SK-N-SH (cell line): Measurements from ENCODE around the gene TAOK1. TPM values are rescaled to one million over a fixed set of nuclear protein-coding genes. Genes with fewer than 3 reads are reported as not detected.

Experiments used
- CTCF ChIA-PET: fragments of 300-600, 350-600 bp; formaldehyde crosslinking; extraction: SDS; loops from one replicate; lab custom pipeline; 2021; lab: Yijun Ruan, JAX
- POLR2A ChIA-PET: fragments of 350-600 bp; sonication (Branson Sonifier 250); formaldehyde crosslinking; extraction: SDS; loops from one replicate; lab custom pipeline; 2020; ENCODE audit warnings: antibody characterized with exemption, inconsistent platforms; lab: Yijun Ruan, JAX
- DNase-seq: peaks from one replicate; pipeline ENCODE4 v3.0.0; 2012
- H2AFZ ChIP-seq: fragments of 200-600 bp; sonication (generic); 2 replicates; pipeline ENCODE4 v1.8.1; 2016; ENCODE audit warnings: antibody characterized with exemption, mild to moderate bottlenecking, low read depth
- H3F3A ChIP-seq: fragments of 200-600 bp; sonication (generic); replicated peaks from 2 replicates; pipeline ENCODE3; 2016; ENCODE audit warnings: antibody characterized with exemption, mild to moderate bottlenecking; ENCODE audit not compliant: insufficient read depth
- H3K27ac ChIP-seq, 2 experiments: fragments of 200-500 bp in 1 of 2; fragments of 200-600 bp in 1 of 2; sonication (Bioruptor generic) in 1 of 2; sonication (generic), shearing (Covaris generic) in 1 of 2; 2 replicates each; pipeline versions ENCODE4 v1.5.1 to v1.6.1; 2014 to 2016; ENCODE audit warnings: low read depth in 2 of 2, inconsistent platforms in 1 of 2, low read length in 1 of 2, mild to moderate bottlenecking in 1 of 2, mixed read lengths in 1 of 2
- H3K27me3 ChIP-seq: fragments of 200-600 bp; sonication (generic), shearing (Covaris generic); 2 replicates; pipeline ENCODE4 v1.6.1; 2016; ENCODE audit warnings: mixed run types; ENCODE audit not compliant: insufficient read depth
- H3K36me3 ChIP-seq, 2 experiments: fragments of 200-500 bp in 1 of 2; fragments of 200-600 bp in 1 of 2; sonication (Bioruptor generic) in 1 of 2; sonication (generic) in 1 of 2; replicated peaks in 1 of 2; 2 replicates each; pipeline versions ENCODE3 to v1.5.1; 2014 to 2016; ENCODE audit warnings: low read length in 1 of 2, mild to moderate bottlenecking in 1 of 2; ENCODE audit not compliant: insufficient read depth in 2 of 2, control insufficient read depth in 1 of 2
- H3K4me1 ChIP-seq, 2 experiments: fragments of 200-500 bp in 1 of 2; fragments of 200-600 bp in 1 of 2; sonication (Bioruptor generic) in 1 of 2; sonication (generic), shearing (Covaris generic) in 1 of 2; 2 replicates each; pipeline versions ENCODE4 v1.5.1 to v1.6.1; 2014 to 2016; ENCODE audit warnings: low read depth in 1 of 2, low read length in 1 of 2, mixed run types in 1 of 2; ENCODE audit not compliant: insufficient read depth in 2 of 2, control insufficient read depth in 1 of 2
- H3K4me2 ChIP-seq: fragments of 200-600 bp; sonication (generic), shearing (Covaris generic); 2 replicates; pipeline ENCODE4 v1.6.1; 2017; ENCODE audit warnings: mixed run types
- H3K4me3 ChIP-seq, 2 experiments: fragments of 200-500 bp in 1 of 2; fragments of 200-600 bp in 1 of 2; sonication (Bioruptor generic) in 1 of 2; sonication (generic), shearing (Covaris generic) in 1 of 2; 2 replicates each; pipeline versions ENCODE4 v1.5.1 to v1.8.1; 2014 to 2016; ENCODE audit warnings: low read depth in 2 of 2, inconsistent platforms in 1 of 2, low read length in 1 of 2, mild to moderate bottlenecking in 1 of 2, mixed read lengths in 1 of 2, moderate library complexity in 1 of 2
- H3K79me2 ChIP-seq: fragments of 200-600 bp; sonication (generic); 2 replicates; pipeline ENCODE4 v1.8.1; 2017; ENCODE audit warnings: mild to moderate bottlenecking; ENCODE audit not compliant: insufficient read depth
- H3K9ac ChIP-seq: fragments of 200-600 bp; sonication (generic); 2 replicates; pipeline ENCODE4 v1.6.1; 2017; ENCODE audit warnings: mixed run types
- H3K9me2 ChIP-seq: fragments of 200-600 bp; sonication (generic); 2 replicates; pipeline ENCODE4 v1.6.1; 2017; ENCODE audit warnings: mixed run types
- H3K9me3 ChIP-seq: fragments of 200-600 bp; sonication (generic); 2 replicates; pipeline ENCODE4 v1.6.1; 2017; ENCODE audit warnings: mixed run types, mild to moderate bottlenecking, moderate library complexity
- H4K20me1 ChIP-seq: fragments of 200-600 bp; sonication (generic); 2 replicates; pipeline ENCODE4 v1.6.1; 2017; ENCODE audit warnings: mild to moderate bottlenecking, mixed run types; ENCODE audit not compliant: insufficient read depth
- ELF1 ChIP-seq: IDR thresholded peaks from 2 replicates; pipeline ENCODE4 v1.4.0; 2012
- EP300 ChIP-seq, 2 experiments: IDR thresholded peaks; 2 replicates each; pipeline versions ENCODE4 v1.4.0 to v1.6.1; 2012; ENCODE audit warnings: borderline replicate concordance in 1 of 2, low read depth in 1 of 2, low read length in 1 of 2
- FOXJ3 ChIP-seq: sonication (generic); formaldehyde crosslinking; IDR thresholded peaks from 2 replicates; pipeline ENCODE4 v1.5.1; 2020; ENCODE audit warnings: mild to moderate bottlenecking, missing genetic modification reagents
- GATA2 ChIP-seq: sonication (generic); formaldehyde crosslinking; IDR thresholded peaks from 2 replicates; pipeline ENCODE4 v1.5.0; 2020; ENCODE audit warnings: mild to moderate bottlenecking, missing genetic modification reagents
- IRF3 ChIP-seq: fragments of 150-350 bp; IDR thresholded peaks from 2 replicates; pipeline ENCODE4 v1.6.1; 2016; ENCODE audit warnings: mild to moderate bottlenecking, low read depth, low read length
- JUND ChIP-seq: IDR thresholded peaks from 2 replicates; pipeline ENCODE4 v1.4.0; 2012
- MAX ChIP-seq: IDR thresholded peaks from 2 replicates; pipeline ENCODE4 v1.4.0; 2012; ENCODE audit warnings: low read depth
- MXI1 ChIP-seq: IDR thresholded peaks from 2 replicates; pipeline ENCODE4 v1.6.1; 2012; ENCODE audit warnings: mild to moderate bottlenecking, low read depth, low read length, improper control_type of control experiment
- NFIC ChIP-seq: IDR thresholded peaks from 2 replicates; pipeline ENCODE4 v1.4.0; 2012; ENCODE audit warnings: borderline replicate concordance
- NRF1 ChIP-seq: IDR thresholded peaks from 2 replicates; pipeline ENCODE4 v1.6.1; 2012; ENCODE audit warnings: low read depth, mild to moderate bottlenecking, low read length
- RAD21 ChIP-seq: IDR thresholded peaks from 2 replicates; pipeline ENCODE4 v1.6.1; 2012; ENCODE audit warnings: mild to moderate bottlenecking, low read length
- RCOR1 ChIP-seq: fragments of 150-350 bp; IDR thresholded peaks from 2 replicates; pipeline ENCODE4 v1.6.1; 2017; ENCODE audit warnings: antibody characterized with exemption, low read length
- TAF1 ChIP-seq: IDR thresholded peaks from 2 replicates; pipeline ENCODE4 v1.6.1; 2012; ENCODE audit warnings: low read depth, mild to moderate bottlenecking, low read length, moderate library complexity, borderline replicate concordance
- USF1 ChIP-seq: IDR thresholded peaks from 2 replicates; pipeline ENCODE4 v1.4.0; 2012; ENCODE audit warnings: low read depth, borderline replicate concordance
- YY1 ChIP-seq: IDR thresholded peaks from 2 replicates; pipeline ENCODE4 v1.4.0; 2012; ENCODE audit warnings: low read depth, mild to moderate bottlenecking
- ZBTB33 ChIP-seq: IDR thresholded peaks from 2 replicates; pipeline ENCODE4 v1.4.0; 2012; ENCODE audit warnings: low read depth, borderline replicate concordance
- WGBS: methylation state at CpG from one replicate; pipeline ENCODE4 v1.1.6; 2017; ENCODE audit warnings: low lambda C conversion rate; 5-methylcytosine and 5-hydroxymethylcytosine counted together
- polyA plus RNA-seq, 3 experiments: library from polyadenylated mRNA; depleted of rRNA; stranded (reverse); fragments of >200 nt; gene quantifications; 2 replicates each; pipeline ENCODE4 v1.2.3, GENCODE V29; 2012

The TAOK1 gene
- polyA plus RNA-seq, 1 of the 3 experiments (the other 2 are of a cell fraction) = 5.9 TPM

- H3K4me2 ChIP-seq = no peak overlapping the region
- no peaks in the 10 kb centered on the region for H3K36me3 ChIP-seq
- H3K79me2 ChIP-seq = no peaks in the 10 kb centered on the region
- H3K27me3 ChIP-seq = no peaks in the 10 kb centered on the region
- no peak overlapping the region for H2AFZ ChIP-seq
- H3F3A ChIP-seq = peaks cover 13% of the 10 kb centered on the region
- POLR2A ChIA-PET = no interaction called here
- DNase-seq = no peak
- no peaks in the 10 kb centered on the region for H4K20me1 ChIP-seq
- no peaks in the 10 kb centered on the region for H3K9me3 ChIP-seq
- H3K9me2 ChIP-seq = no peaks in the 10 kb centered on the region
- no peaks in the 10 kb centered on the region; a peak in 1 of 4 replicates for H3K4me1 ChIP-seq
- H3K4me3 ChIP-seq = no peak overlapping the region
- TF ChIP-seq RCOR1 (no peak), EP300 (IDR thresholded peaks at IDR 0.05; ENCODE audit: borderline replicate concordance in 1 of 2, low read depth in 1 of 2, low read length in 1 of 2) (no peak), GATA2 (CRISPR knock-in tag) (no peak), IRF3 (no peak), JUND (no peak), ZBTB33 (no peak), MXI1 (no peak), MAX (no peak), NRF1 (no peak), YY1 (no peak)
- H3K27ac ChIP-seq = no peak overlapping the region
- CTCF ChIA-PET = interaction anchor here (0.7 to 4.7 kb wide), 6 partner anchors 11 to 201 kb away, joined by 3 to 144 read pairs (median 15); partner anchors contain the start of genes ABHD15 and TP53I13
- H3K9ac ChIP-seq = no peak overlapping the region
Measured at GRCh38 chr17:29368161-29368560, 22.0 kb upstream of the TAOK1 start.

- peaks cover 13% of the 10 kb centered on the region for H3F3A ChIP-seq
- no peaks in the 10 kb centered on the region for H3K9me2 ChIP-seq
- no peaks in the 10 kb centered on the region for H4K20me1 ChIP-seq
- no peaks in the 10 kb centered on the region for H3K79me2 ChIP-seq
- no peaks in the 10 kb centered on the region for H3K9me3 ChIP-seq
- no peaks in the 10 kb centered on the region for H3K27me3 ChIP-seq
- ChIA-PET POLR2A (interaction anchor here (1.0 kb wide), 1 partner anchor 202 kb away, joined by 3 read pairs; no protein-coding TSS in a partner anchor), CTCF (interaction anchor here (0.7 to 4.7 kb wide), 36 partner anchors 9 to 724 kb away, joined by 3 to 144 read pairs (median 10); partner anchors contain the start of genes ABHD15, TAOK1 and TP53I13)
- H3K4me2 ChIP-seq = no peak overlapping the region
- no peak overlapping the region for H3K9ac ChIP-seq
- WGBS = 83% methylated on average over 4 of the region's 4 CpGs
- no peak overlapping the region for H3K4me3 ChIP-seq
- no peak for TF ChIP-seq TAF1
- TF ChIP-seq NFIC = no peak
- TF ChIP-seq YY1 = no peak
- no peak for TF ChIP-seq RAD21
- TF ChIP-seq JUND = no peak
- no peak for TF ChIP-seq FOXJ3 (CRISPR knock-in tag)
- TF ChIP-seq ELF1 = no peak
- TF ChIP-seq USF1 = no peak
- H3K36me3 ChIP-seq = no peaks in the 10 kb centered on the region
- no peak for DNase-seq
- H2AFZ ChIP-seq = no peak overlapping the region; the same call in 1 of the 2 replicates
- no peak overlapping the region for H3K27ac ChIP-seq
- H3K4me1 ChIP-seq = no peaks in the 10 kb centered on the region; a peak in 1 of 4 replicates
Measured at GRCh38 chr17:29368926-29369325, 21.2 kb upstream of the TAOK1 start.
